Measurements from ENCODE around the gene RAB27A.
"Not testable (repeated sequence)": the region's sequence is repeated elsewhere in the genome, so short reads cannot be mapped to it uniquely, and the experiment has no call there.

Gene RAB27A

GRCh38 chr15:55250941-55251340 lies 38.7 kb downstream of the RAB27A start:
- peak overlapping the region; percentile 73 for H3K27ac Mint-ChIP-seq
- H3K9me3 Mint-ChIP-seq, result no peaks in the 10 kb centered on the region
- no peak for DNase-seq (ENCODE audit: low spot score)
- peak overlapping the region; percentile 63 for H3K4me3 Mint-ChIP-seq
- H3K4me1 Mint-ChIP-seq (ENCODE audit: low read depth), result peaks cover 68% of the 10 kb centered on the region
- H3K36me3 Mint-ChIP-seq (ENCODE audit: low read depth), result peaks cover 36% of the 10 kb centered on the region
- no peaks in the 10 kb centered on the region for H3K27me3 Mint-ChIP-seq (ENCODE audit: low read depth)

- Mint-ChIP-seq H3K27ac (peak overlapping the region; percentile 73), H3K36me3 (ENCODE audit: low read depth) (peaks cover 30% of the 10 kb centered on the region), H3K27me3 (ENCODE audit: low read depth) (no peaks in the 10 kb centered on the region), H3K9me3 (no peaks in the 10 kb centered on the region), H3K4me3 (peak overlapping the region; percentile 63), H3K4me1 (ENCODE audit: low read depth) (peaks cover 64% of the 10 kb centered on the region)
- no peak for DNase-seq (ENCODE audit: low spot score)
Observed at GRCh38 chr15:55250392-55250791, 39.2 kb downstream of the RAB27A start.

DNA sequence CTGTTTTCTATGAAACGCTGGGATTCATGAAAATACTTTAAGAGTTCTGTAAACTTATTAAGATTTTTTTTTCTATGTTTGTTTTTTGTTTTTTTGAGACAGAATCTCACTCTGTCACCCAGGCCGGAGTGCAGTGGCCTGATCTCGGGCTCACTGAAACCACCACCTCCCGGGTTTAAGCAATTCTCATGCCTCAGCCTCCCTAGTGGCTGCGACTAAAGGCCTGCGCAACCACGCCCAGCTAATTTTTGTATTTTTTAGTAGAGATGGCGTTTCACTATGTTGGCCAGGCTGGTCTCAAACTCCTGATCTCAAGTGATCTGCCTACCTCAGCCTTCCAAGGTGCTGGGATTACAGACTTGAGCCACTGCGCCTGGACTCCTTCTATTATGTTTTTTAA lies 39.7 kb downstream of the RAB27A start:
- not testable (repeated sequence) for H3K27me3 Mint-ChIP-seq (ENCODE audit: low read depth); DNase-seq (ENCODE audit: low spot score); H3K9me3 Mint-ChIP-seq; H3K27ac Mint-ChIP-seq
- peak overlapping the region; percentile 10 for H3K4me3 Mint-ChIP-seq
- H3K36me3 Mint-ChIP-seq (ENCODE audit: low read depth), result peaks cover 31% of the 10 kb centered on the region
- peaks cover 64% of the 10 kb centered on the region for H3K4me1 Mint-ChIP-seq (ENCODE audit: low read depth)

DNA sequence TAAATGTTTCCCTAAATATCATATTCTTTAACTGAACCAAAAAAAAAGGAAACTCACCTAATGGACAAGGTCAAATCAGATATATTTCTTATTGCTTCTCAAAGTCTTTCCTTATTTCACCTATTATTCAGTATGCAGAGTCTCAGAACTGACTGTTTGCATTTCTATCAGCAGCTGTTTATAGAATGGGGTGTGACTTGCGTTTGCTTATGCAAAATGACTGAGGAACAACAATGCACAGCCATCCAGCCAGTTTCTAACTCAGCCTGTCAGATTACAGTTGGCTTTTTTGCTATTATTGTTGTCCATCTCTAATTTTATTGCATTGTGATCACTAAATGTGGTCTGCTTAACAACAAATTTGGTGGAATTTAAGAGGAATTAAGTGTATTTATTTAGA lies 40.7 kb downstream of the RAB27A start:
- Mint-ChIP-seq H3K27me3 (ENCODE audit: low read depth) (no peaks in the 10 kb centered on the region), H3K4me1 (ENCODE audit: low read depth) (peaks cover 62% of the 10 kb centered on the region), H3K27ac (no peak overlapping the region), H3K36me3 (ENCODE audit: low read depth) (peaks cover 39% of the 10 kb centered on the region), H3K9me3 (no peaks in the 10 kb centered on the region), H3K4me3 (no peak overlapping the region)
- no peak for DNase-seq (ENCODE audit: low spot score)

DNA sequence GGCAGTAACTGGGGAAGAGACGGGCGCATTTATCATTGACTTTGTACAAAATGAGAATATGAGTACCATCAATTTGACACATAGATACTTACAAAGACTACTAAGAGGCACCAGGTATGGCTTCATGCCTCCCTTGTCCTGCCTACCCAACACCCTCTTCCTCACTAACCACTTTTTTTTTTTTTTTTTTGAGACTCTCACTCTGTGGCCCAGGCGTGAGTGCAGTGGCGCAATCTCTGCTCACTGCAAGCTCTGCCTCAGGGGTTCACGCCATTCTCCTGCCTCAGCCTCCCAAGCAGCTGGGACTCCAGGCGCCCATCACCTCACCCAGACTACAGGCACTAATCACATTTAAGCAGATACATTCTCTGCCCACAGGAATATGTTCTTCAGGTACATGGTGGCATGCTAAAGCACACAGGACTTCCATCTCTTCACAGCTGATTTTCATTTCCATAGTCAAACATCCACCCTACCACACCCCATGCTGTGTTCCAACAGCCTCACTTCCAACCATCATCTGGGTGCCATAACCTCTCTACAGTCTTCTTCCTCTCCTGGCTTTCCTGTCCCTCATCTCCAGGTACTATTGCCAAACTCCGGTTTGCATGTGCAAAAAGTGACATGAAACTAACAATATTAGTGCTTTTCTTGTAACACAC lies 41.7 kb downstream of the RAB27A start:
- Mint-ChIP-seq H3K36me3 (ENCODE audit: low read depth) (peaks cover 41% of the 10 kb centered on the region), H3K27ac (peak overlapping the region; percentile 12), H3K4me1 (ENCODE audit: low read depth) (peaks cover 60% of the 10 kb centered on the region)

DNA sequence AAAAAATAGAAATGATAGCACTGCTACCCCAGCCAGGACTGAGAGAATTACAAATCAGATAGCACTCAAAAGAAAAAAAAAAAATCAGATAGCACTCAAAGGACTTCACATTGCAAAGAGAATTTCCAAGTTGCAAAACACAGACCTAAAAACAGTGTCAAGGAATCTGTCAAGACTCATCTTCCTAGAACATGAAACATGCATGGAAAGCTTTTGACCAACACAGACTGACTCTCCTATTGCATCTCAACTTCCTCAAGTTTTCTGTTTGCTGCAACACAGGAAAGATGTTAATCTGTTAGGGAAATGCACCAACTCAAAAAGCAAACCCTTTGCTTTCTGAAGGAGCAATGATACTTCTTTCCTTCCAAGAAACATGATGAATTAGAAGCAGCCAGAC lies 42.3 kb downstream of the RAB27A start:
- peaks cover 41% of the 10 kb centered on the region for H3K36me3 Mint-ChIP-seq (ENCODE audit: low read depth)
- H3K27ac Mint-ChIP-seq, result no peak overlapping the region
- H3K4me1 Mint-ChIP-seq (ENCODE audit: low read depth), result peaks cover 64% of the 10 kb centered on the region
- H3K4me3 Mint-ChIP-seq, result no peak overlapping the region
- no peak for DNase-seq (ENCODE audit: low spot score)
- no peaks in the 10 kb centered on the region for H3K27me3 Mint-ChIP-seq (ENCODE audit: low read depth)
- no peaks in the 10 kb centered on the region for H3K9me3 Mint-ChIP-seq

More for the DNA sequence above, 41.7 kb downstream of the RAB27A start:
- Mint-ChIP-seq H3K4me3 (no peak overlapping the region), H3K9me3 (no peaks in the 10 kb centered on the region), H3K27me3 (ENCODE audit: low read depth) (no peaks in the 10 kb centered on the region)
- DNase-seq (ENCODE audit: low spot score), result no peak

- Mint-ChIP-seq H3K4me1 (ENCODE audit: low read depth) (peaks cover 63% of the 10 kb centered on the region), H3K27ac (no peak overlapping the region), H3K9me3 (no peaks in the 10 kb centered on the region), H3K4me3 (no peak overlapping the region), H3K36me3 (ENCODE audit: low read depth) (peaks cover 37% of the 10 kb centered on the region), H3K27me3 (ENCODE audit: low read depth) (no peaks in the 10 kb centered on the region)
- no peak for DNase-seq (ENCODE audit: low spot score)
Observed at GRCh38 chr15:55246567-55246966, 43.0 kb downstream of the RAB27A start.

GRCh38 chr15:55245059-55245458 lies 44.6 kb downstream of the RAB27A start:
- H3K9me3 Mint-ChIP-seq, result no peaks in the 10 kb centered on the region
- H3K36me3 Mint-ChIP-seq (ENCODE audit: low read depth), result peaks cover 32% of the 10 kb centered on the region
- peaks cover 62% of the 10 kb centered on the region for H3K4me1 Mint-ChIP-seq (ENCODE audit: low read depth)
- no peak overlapping the region for H3K4me3 Mint-ChIP-seq
- no peak overlapping the region for H3K27ac Mint-ChIP-seq
- DNase-seq (ENCODE audit: low spot score), result no peak
- no peaks in the 10 kb centered on the region for H3K27me3 Mint-ChIP-seq (ENCODE audit: low read depth)

DNA sequence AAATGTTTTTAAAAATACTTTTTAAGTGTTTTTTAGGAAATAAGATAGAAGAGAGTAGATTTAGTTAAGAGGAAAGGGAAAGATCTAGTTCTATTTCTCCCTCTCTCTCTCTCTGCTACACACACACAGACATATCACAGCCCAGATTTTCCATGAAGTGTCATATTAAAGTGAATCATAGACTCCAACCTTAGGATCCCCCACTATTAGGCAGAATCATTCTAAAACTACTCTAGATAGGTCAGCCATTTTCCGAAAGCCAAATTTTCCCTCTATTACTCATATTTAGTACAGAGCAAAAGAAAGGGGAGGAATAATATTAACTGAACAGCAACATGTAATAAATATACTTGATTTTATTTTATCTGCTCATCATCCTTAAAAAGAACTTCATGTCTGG lies 47.7 kb downstream of the RAB27A start:
- no peak overlapping the region for H3K4me3 Mint-ChIP-seq

GRCh38 chr15:55241186-55241585 lies 48.4 kb downstream of the RAB27A start:
- peak overlapping the region; percentile 18 for H3K4me3 Mint-ChIP-seq
- no peak for DNase-seq (ENCODE audit: low spot score)
- H3K4me1 Mint-ChIP-seq (ENCODE audit: low read depth), result peaks cover 66% of the 10 kb centered on the region
- H3K36me3 Mint-ChIP-seq (ENCODE audit: low read depth), result peaks cover 33% of the 10 kb centered on the region
- peak overlapping the region; percentile 58 for H3K27ac Mint-ChIP-seq
- no peaks in the 10 kb centered on the region for H3K27me3 Mint-ChIP-seq (ENCODE audit: low read depth)
- no peaks in the 10 kb centered on the region for H3K9me3 Mint-ChIP-seq

More for the DNA sequence above, 47.7 kb downstream of the RAB27A start:
- no peak for DNase-seq (ENCODE audit: low spot score)
- H3K36me3 Mint-ChIP-seq (ENCODE audit: low read depth), result peaks cover 31% of the 10 kb centered on the region
- H3K4me1 Mint-ChIP-seq (ENCODE audit: low read depth), result peaks cover 65% of the 10 kb centered on the region
- H3K9me3 Mint-ChIP-seq, result no peaks in the 10 kb centered on the region
- H3K27me3 Mint-ChIP-seq (ENCODE audit: low read depth), result no peaks in the 10 kb centered on the region
- no peak overlapping the region for H3K27ac Mint-ChIP-seq

DNA sequence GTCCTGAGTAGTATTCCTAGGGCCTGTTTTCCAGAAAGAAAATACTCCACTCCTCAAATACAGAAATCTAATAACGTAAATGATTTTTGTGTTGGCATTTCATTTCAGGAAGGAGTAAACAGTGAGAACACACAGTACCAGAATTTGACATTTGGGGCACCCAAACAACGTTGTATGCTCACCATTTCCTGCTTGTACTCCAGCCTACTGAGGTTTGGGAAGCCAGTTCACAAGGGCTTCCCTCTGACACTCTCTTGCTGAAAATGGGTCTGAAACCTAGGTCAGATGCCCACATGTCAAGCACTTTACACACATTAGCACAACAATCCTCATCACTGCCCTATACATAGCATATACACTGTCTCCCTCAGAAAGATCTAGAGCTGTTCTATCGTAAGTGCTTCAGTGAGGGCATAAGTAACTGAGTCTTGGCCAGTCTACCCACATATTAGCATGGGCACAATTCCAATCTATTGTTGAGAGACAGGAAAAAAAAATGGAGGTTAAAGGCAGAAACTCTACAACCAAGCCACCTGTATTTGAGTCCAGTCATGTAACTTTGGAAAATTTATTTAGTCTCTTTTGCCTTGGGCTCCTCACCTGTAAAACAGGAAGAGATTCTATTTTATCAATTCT lies 49.4 kb downstream of the RAB27A start:
- Mint-ChIP-seq H3K4me1 (ENCODE audit: low read depth) (peaks cover 68% of the 10 kb centered on the region), H3K36me3 (ENCODE audit: low read depth) (peaks cover 42% of the 10 kb centered on the region), H3K9me3 (no peaks in the 10 kb centered on the region)

GRCh38 chr15:55239440-55240124 lies 50.0 kb downstream of the RAB27A start:
- Mint-ChIP-seq H3K4me3 (no peak overlapping the region), H3K27me3 (ENCODE audit: low read depth) (no peaks in the 10 kb centered on the region), H3K9me3 (no peaks in the 10 kb centered on the region), H3K4me1 (ENCODE audit: low read depth) (peaks cover 62% of the 10 kb centered on the region), H3K36me3 (ENCODE audit: low read depth) (peaks cover 38% of the 10 kb centered on the region), H3K27ac (peak overlapping the region; percentile 39)
- no peak for DNase-seq (ENCODE audit: low spot score)

More for the DNA sequence above, 49.4 kb downstream of the RAB27A start:
- no peaks in the 10 kb centered on the region for H3K27me3 Mint-ChIP-seq (ENCODE audit: low read depth)
- no peak overlapping the region for H3K4me3 Mint-ChIP-seq
- no peak for DNase-seq (ENCODE audit: low spot score)
- peak overlapping the region; percentile 7 for H3K27ac Mint-ChIP-seq

- Mint-ChIP-seq H3K27me3 (ENCODE audit: low read depth) (no peaks in the 10 kb centered on the region), H3K4me1 (ENCODE audit: low read depth) (peaks cover 62% of the 10 kb centered on the region), H3K9me3 (no peaks in the 10 kb centered on the region), H3K36me3 (ENCODE audit: low read depth) (peaks cover 40% of the 10 kb centered on the region), H3K4me3 (peak overlapping the region; percentile 53), H3K27ac (no peak overlapping the region)
- DNase-seq (ENCODE audit: low spot score), result no peak
Observed at GRCh38 chr15:55238877-55239276, 50.7 kb downstream of the RAB27A start.
